ENCODE results near the gene NPAS3.

NPAS3 gene

DNA sequence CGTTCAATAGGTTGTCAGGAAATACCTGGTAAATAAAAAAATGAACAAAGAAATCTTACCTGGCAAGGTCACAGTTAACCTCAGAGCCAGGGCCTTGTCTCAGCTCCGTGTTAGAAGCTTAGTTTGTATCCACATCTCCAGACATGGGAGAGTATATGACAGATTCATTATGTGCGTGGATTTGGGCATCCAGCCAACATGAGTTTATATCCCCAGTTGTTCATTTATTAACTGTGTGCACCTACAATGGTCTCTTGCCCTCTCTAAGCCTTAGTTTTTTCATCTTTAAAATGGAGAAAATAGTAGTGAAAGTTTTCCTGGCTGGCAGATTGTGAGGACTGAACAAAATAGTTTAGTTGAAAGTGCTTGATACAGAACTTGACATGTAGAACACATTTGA lies 437.8 kb downstream of the NPAS3 start:
- no peak for DNase-seq (ENCODE audit: low read depth, low spot score)

DNA sequence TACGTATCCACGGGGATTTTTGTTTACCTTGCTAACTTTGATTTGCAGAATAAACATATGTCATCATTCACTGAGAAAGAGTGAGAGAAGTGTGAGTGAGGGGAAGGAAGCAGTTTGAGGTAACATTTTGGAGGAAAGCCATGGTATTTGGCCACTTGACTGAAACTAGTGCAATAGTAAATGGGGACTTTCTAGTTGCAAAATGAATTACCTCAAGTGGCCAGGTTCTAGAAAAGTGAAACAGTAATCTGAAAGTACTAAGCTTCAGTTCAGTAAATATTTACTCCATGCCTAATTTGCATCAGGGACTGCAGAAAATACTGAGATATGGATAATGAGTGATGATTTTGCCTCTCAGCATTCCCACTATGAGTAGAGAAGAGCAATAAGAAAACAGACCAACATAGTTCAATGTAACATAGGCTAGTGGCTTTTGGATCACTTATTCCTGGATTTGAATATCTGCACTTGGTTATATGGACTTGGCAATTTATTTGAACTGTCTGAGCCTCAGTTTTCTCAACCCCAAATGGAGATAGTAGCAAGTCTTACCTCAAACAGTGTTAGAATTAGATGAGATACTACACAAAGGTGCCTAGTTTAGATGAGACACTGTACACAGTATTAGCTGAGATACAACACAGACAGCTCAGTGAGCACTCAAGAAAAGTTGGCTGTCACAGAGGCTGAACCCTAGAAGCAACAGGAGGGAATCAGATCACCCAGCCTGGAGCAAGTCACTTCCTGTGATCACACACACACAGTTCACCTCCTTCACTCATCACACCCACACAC lies 439.1 kb downstream of the NPAS3 start:
- no peak for DNase-seq (ENCODE audit: low read depth, low spot score)

DNA sequence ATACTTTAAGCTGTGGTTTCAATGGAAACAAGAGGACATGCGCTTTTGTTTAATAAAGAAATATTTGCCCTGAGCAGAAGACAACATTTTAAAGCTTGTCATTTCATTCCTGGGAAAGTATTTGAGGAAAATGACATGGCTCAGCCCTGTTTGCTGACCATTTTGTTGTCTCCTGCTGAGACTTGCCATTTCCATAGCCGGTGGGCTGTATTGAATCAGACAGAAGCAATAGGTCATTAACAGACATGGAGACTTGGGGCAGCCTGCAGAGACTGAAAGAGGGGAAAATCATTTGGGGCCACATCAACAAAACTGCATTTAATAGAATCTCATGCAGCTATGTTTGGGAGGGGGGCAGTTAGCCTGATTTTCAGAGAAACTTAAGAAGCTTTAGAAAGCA lies 443.0 kb downstream of the NPAS3 start:
- DNase-seq (ENCODE audit: low read depth, low spot score), result no peak

DNA sequence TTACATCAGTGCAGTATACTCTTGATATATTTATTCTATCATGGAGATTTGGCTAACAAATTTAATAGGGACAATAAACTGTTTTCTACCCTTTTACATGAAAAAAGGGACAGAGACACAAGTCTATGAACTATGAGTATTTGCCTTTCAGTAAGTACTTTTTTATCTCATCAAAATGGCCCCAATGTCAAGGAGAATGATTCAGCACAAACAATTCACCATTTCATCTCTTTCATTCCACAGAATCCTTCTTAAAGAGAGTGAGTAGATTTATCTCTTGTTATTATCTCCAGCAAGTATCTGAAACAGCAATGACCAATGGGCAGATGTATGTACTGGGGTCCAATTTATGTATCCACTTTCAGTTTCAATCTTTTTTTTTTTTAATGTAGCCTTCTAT lies 447.5 kb downstream of the NPAS3 start:
- no peak for DNase-seq (ENCODE audit: low read depth, low spot score)

DNA sequence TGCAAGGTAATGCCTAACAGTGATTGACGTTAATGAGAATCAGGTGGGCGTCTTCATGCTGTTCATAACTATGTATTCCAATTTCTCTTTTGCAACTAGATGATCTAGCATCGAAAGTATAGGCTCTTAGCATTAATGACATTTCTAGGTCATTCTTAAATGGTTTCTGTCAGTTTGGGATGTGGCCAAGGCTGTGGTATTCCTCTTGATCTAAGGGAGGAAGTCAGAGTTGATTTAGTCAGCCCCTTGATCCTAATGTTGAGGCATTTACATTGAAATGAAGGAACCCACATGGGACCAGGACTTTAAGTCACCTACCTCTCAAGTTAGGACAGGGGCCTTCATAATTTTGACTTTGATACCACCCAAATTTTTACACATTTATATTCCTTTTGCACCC lies 448.1 kb downstream of the NPAS3 start:
- DNase-seq (ENCODE audit: low read depth, low spot score), result no peak

DNA sequence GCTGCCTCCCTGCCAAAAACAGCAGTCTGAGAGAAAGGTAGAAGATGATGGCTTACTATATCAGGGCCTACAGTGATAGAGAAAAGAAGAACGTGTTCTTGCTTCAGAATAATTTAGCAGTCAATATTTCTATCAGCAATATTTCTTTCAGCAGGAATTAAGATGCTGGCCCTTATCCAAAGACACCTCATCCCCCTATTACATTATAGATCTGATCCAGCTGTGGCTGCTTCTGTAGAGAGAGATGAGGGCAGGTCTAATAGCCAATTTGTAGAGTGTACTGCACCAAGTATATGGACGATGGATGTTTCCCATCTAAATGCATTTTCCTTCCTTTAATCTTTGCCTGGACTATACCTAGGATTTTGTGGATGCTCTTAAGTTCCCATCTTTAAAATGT lies 451.7 kb downstream of the NPAS3 start:
- DNase-seq (ENCODE audit: low read depth, low spot score), result no peak

DNA sequence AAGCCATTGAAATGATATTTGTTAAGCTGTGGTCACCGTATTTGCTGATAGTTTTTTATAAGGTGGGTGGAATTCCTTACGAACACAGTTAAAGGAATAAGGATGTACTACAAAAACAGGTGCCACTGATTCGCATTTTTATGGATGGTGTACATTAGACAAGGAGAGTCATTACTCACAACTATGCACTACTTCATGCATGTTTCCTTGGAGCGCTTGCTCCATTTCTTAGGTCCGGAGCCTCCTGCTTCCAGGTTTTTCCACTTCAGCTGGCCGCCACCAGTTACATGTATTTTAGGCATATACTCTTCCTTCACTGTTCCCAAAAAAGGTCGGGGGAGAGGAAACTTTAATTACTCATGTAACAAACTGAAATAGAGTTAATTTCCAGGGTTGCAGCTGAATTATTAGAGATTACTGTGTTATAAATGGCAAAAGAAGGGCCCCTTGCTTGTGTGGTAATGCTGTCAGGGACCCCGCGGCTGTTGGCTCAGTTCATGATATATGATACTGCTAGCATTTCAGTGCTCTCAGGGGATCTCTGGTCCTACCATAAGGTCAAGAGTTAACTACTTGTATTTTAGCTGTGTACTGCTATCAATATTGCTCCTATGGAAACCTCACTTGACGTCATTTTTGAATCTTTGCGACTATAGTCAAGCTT lies 454.7 kb downstream of the NPAS3 start:
- no peak for DNase-seq (ENCODE audit: low read depth, low spot score)

DNA sequence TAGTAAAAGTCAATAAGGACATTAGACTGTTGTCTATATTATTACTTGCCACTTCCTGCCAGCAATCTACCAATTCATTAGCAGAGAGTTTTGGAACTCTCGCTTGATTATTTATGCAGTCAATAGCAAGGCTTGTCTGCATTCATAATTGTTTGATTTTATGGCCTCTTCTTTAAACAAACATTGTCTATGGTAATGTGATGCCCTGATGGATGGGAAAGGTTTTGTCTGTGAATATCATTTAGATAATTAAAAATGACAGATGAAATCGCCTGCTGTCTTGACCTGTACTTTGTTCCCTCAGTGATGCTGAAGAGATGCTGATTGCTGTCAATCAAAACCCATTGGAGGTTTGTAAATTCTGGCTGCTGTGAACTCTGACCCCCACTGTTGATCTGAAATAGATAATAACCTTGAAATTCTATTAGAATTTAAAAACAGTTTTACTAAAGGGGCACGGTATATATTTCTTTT lies 455.3 kb downstream of the NPAS3 start:
- no peak for DNase-seq (ENCODE audit: low read depth, low spot score)

DNA sequence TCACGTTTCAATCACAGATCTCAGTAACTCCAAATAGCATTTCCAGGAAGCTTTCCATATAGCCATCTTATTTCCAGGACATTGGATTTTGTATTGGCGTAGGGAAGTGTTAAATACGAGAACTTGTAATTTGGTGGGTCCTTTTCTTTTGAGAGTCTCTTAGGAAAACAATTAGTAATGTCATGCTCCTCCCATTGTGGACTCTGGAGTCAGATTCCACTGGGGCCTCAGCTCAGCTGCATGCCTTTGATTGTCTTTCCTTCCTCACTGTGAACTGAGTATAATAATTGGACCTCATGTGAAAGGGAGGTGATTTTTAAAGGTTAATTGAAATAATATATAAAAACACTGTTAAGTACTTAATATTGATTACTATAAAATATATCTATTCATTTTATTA lies 462.6 kb downstream of the NPAS3 start:
- no peak for DNase-seq (ENCODE audit: low read depth, low spot score)

DNA sequence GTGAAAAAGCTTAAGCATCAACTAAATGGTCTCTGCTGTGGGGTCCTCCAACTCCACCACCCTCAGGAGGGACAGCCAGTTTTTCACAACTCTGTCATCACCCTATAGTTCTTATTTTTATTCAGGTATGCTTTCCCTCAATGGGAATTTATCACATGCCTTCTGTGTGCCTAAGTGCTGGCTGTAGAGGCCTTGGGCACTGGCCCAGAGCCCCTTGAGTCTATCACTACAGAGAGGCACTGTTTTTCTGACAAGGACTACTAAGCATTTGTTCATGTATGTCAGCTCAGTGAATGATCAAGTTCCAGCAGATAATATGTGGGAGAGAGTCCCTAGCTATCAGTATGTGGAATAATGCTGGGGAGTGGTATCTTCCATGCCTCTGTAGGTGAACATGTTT lies 463.9 kb downstream of the NPAS3 start:
- no peak for DNase-seq (ENCODE audit: low read depth, low spot score)

DNA sequence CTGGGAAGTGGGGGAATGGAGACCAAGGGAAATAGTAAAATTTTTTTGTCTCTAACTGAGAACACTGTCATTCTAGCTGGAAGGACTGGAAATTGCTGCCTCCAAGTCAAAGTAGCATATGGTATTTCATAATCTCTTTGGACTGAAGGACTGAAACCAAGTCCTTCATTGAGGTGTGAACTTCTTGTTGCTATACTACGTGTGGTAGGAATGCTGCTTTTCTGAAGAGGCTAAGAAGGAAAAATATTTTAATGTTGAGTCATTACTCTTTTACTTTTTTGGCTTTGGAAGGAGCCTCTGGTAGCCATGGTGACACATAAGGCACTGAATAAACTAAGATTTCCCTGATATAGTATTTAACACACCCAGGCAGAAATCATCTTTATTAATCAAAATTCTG lies 465.4 kb downstream of the NPAS3 start:
- DNase-seq (ENCODE audit: low read depth, low spot score), result no peak

DNA sequence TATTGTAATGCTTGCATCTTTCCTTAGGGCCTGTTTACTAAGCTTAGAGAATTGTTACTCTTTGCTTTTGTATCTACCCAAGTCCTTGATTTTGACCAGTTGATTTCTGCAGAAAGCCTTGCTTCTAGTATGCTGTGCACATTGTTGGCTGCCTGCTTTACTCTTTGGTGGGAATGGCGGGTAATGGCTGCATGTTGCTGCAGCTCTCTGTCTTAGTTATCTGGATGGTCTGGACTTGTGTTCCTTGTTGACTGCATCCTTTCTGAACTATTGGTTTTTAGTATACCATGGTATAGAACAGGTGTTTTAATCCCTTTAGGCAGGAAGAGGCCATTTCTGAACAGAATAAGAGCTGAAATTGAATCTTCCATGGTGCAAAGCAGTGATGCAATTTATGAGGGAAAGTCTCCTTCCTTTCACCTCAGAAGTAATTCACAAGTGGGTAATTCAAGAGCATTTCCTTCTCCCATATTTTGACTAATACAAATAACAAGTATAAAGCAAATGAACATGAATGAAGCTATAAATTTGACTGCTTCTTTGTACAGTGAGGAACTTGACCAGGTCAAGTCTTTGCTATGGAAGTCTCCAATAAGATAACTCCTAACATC lies 466.4 kb downstream of the NPAS3 start:
- DNase-seq (ENCODE audit: low read depth, low spot score), result no peak

DNA sequence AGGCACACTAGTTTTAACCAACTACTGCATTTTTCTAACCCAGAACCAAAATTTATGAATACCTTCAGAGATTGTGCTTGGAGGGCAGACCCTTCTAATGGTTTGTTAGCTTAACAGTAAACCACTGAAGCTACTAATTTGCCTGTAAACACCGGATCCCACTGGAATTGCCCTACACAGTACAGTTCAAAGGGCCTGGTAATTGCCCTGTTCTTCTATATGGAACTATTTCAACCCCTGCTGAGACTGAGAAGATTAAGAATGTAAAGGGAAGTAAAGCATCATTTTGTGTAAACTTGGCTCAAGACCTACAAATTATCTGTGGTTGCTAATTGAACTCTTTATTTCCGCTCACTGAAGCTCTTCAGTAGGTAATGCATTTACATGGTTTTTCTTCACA lies 468.1 kb downstream of the NPAS3 start:
- DNase-seq (ENCODE audit: low read depth, low spot score), result no peak

DNA sequence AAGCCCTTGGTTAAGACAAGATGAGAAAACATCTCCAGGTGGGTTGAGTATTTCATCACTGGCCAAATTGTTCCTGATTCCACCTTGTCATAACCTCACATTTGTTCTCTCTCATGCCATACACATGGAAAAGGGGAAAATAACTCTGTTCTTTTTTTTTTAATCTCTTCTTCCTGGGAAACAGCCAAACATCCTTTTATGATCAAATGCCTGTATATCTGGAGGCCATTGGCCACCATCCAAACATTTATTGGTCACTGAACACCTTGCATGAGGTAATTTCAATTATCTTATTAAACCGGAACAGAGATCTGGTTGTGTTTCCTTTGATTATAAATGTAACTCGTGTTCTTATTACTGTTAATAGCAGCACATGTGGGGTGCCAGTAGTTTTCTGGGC lies 469.6 kb downstream of the NPAS3 start:
- no peak for DNase-seq (ENCODE audit: low read depth, low spot score)

DNA sequence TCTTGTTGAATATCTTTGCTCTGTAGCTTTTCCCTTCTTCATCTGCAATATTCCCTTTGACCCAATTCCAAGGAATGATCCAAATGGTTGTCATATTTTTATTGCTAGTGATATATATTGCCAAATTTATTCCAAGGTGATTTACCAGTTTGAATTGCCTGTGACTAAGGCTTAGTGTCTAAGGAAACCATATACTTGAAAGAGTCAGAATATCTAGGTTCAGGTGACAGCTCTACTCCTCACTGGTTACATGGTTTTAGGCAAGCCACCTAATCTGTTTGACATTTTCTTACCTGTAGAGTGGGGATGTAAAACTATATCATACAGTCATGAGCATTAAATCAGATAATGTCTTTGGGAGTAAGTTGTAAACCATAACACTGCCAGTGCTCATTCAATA lies 473.8 kb downstream of the NPAS3 start:
- DNase-seq (ENCODE audit: low read depth, low spot score), result no peak

DNA sequence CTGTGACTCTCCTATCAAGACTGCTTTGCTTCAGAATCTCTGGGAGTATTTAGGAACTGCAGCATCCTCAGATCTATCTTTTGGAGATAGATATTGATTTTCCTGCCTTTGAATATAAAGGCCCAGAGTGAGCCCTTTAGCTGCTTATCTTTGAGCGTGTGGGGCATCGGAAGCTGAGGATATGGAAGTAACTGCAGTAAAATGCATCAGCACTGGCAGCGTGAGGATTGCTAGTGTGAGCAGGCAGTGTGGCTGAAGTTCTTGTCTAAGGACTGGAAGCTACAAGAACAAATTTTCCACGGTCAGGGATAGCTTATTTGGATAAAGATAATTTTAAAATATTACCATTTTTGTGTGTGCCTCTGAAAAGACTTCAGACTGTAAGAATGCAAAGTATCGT lies 474.7 kb downstream of the NPAS3 start:
- no peak for DNase-seq (ENCODE audit: low read depth, low spot score)

DNA sequence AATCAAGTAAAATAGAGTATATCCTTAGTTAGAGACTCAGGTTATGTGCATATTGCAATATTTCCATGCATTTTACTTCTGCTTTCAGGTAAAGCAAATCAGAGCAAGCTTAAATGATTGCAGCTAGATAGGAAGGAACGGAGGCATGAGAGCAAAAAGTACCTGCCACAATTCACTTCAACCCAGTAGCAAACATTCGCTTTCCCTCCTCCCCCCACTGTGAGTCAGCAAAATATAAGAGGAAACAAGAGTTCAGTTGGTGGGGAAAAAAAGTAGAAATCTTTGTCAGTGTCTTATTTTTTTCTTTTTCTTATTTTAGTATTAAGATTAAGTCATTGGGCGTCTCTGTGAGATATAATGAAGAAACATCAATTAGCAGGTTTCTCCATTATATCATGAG lies 475.4 kb downstream of the NPAS3 start:
- no peak for DNase-seq (ENCODE audit: low read depth, low spot score)

DNA sequence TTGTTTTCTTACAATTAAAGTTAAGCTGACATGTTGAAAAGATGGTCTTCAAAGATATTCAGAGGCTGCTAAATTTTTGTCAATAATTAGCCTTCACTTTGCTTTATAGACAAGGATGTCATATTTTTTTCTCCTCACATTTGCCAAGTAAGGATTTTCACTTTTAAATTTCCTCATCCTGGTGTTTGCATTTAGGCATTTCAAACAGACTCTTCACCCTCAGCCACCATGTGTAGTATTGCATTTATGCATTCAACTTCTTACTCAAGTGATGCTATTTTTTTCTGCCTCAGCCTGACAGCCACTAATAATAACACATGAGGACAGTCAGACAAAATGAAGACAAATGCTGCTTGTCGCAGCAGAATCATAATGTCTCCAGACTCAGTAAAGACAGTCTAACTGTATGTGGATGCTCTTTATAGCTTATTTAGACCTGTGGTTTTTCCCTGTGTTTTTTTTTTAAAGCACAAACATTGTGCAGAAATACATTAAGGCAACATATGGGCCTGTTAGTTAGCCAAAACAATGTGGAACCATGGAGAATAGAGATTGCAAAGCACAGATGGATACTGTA lies 481.5 kb downstream of the NPAS3 start:
- no peak for DNase-seq (ENCODE audit: low read depth, low spot score)

DNA sequence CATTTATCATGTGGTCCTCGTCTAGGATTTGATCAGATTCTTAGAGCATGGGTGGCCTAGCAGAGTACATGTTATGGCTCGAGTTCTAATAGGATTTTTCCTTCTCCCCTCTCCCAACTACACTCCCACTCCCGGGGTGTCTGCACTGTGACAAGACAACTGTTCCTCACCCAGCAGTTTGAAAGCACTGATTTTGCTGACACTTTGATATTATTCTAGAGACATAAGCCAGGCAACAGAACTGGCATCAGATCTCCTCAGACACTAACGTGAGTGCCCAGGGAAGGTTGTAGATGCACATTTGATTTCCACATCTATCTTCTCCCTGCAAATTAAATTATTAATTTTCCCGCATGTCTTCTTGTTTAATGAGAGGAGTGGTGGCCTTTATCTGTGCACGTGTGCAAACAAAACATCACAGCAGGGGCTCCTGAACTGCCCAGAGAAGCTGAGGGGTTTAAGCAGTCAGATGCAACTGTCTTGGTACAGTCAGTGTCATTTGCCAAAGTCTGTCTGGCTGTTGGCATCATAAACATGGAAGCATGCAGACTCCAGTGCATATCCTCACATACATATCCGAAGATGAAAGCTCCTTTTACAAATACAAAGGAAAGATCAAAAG lies 491.8 kb downstream of the NPAS3 start:
- DNase-seq (ENCODE audit: low read depth, low spot score), result no peak

DNA sequence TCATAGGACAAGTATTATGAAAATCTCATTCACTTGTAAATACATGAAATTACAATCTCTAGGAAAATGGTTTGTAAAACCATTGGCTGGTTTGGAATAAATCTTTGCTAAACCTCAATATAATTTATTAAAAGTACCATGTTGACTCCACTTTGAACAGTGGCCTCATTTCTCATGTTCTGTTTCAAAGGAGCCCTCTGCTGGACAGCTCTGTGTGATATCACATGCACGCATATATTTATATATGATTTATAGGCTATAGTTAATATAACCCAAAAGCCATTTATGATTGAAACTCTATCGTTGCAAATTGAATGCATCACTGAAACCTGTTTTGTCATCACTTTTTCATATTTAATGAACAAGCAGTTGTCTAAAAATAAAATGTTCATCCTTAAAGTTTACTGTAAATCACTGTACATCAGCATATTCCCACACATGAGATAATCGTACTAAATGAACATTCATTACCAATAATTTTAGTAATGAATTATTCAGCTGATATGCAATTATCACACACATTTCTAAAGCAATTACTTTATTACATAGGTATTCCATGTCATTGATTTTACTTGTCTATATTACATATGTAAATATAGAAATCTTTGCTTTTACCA lies 493.8 kb downstream of the NPAS3 start:
- DNase-seq (ENCODE audit: low read depth, low spot score), result no peak

DNA sequence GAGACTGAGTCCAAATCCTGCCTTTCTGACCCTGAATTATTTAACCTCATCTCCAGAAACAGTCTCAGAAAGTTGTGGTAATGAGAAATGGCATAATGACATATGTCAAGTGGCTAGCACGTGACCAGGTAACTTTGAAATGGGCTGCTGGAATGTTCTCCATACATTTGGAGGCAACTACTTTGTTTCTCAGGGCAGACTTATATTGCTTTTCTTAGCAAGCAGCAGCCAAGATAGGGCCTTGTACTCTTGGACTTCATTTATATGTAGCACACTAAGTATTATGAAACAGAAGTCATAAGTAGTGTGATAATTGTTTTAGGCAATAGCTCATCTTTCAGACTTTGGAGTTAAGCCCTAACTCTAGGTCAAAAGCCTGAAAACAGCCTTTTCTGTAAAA lies 494.7 kb downstream of the NPAS3 start:
- no peak for DNase-seq (ENCODE audit: low read depth, low spot score)

Data from activated naive CD8-positive, alpha-beta T cell treated with anti-CD3 and anti-CD28 coated beads, Interleukin-2, amount 50 U/mL, for 16 hours (primary cell).